ENCODE measurements around the gene ELL3.
A peak's percentile ranks its signal among the peaks of the same experiment; 100 is the strongest.

Gene ELL3

DNA sequence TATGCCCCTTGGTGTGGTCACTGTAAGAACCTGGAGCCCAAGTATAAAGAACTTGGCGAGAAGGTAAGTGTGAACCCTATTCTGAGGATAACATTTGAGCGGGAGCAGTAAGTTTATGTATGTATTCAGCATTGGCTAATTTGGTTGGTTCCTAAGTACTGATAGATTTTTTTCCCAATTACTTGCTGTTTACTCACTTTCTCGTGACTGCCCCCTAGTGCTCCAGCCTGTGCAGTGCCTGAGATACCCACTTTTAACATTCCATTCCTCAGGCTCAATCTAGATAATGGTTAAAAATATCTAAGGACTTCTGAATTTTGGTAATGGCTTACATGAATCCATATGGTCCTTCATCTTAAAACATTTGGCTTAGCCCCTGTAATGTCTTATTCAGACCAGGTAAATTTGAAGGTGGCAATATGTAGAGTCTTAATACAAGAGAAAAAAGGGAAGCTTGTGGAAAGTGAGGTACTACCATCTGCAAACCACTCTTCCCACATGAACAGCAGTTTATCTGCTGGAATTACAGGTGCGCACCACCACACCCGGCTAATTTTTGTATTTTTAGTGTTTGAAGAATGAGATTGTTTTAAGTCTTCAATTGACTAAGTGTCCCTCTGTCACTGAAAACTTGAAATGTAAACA, 7.1 kb downstream of the ELL3 start:
- H3K4me3 ChIP-seq (ENCODE audit: low read length) = no peak overlapping the region
- peak; percentile 65 for DNase-seq (ENCODE audit: low read depth)
- peak; percentile 90 for TF ChIP-seq CTCF (conservative IDR thresholded peaks at IDR 0.05; ENCODE audit: low read length)

DNA sequence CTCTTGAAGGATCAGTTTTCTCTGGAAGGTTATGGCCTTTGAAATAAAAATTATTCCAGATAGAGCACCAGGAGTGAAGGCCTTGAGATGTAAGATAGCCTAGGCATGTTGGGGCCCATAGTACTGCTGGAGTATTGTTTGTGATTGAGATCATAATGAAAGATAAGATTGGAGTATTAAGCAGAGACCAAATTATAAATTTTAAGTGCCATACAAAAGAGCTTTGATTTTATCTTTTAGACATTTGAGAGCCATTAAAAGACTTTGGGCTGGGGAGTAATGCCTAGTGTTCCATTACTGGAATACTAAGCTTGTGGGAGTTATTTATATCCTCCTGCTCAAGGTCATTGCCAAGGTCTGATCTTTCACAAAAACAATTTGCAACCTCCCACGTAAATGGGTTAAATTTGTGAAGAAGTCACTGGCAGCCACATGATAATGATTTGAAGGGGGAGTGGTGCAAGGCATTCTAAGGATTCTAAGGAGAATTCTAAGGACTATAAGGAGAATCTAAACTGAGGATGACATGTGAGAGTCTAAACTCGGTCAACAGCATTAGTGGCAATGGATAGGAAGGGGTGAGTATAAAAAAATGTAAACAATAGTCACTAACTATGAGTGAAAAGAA, 12.8 kb downstream of the ELL3 start:
- no peak for TF ChIP-seq CTCF (conservative IDR thresholded peaks at IDR 0.05; ENCODE audit: low read length)
- peak; percentile 49 for DNase-seq (ENCODE audit: low read depth)
- H3K4me3 ChIP-seq (ENCODE audit: low read length) = no peak overlapping the region

GRCh38 chr15:43762824-43763223, 13.9 kb downstream of the ELL3 start:
- peak; percentile 17 for DNase-seq (ENCODE audit: low read depth)
- H3K4me3 ChIP-seq (ENCODE audit: low read length) = no peak overlapping the region
- TF ChIP-seq CTCF (conservative IDR thresholded peaks at IDR 0.05; ENCODE audit: low read length) = no peak

DNA sequence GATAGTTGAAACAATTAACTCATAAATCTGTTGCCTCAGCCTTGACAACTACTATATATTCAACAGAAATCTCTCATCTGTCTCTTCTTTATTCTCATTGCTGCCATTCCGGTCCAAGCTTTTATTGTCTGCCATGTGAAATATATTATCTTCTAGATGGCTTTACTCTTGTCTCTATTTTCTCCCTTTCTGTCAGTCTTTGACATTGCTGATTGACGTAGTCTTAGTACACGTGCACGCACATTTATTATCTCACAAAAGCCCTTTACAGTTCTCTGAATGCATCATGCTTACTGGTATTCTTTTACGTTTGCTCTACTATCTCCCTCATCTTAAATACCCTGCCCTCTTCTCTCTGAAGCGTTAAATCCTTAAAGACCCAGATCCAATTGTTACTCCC, 24.9 kb downstream of the ELL3 start:
- DNase-seq (ENCODE audit: low read depth) = no peak
- TF ChIP-seq CTCF (conservative IDR thresholded peaks at IDR 0.05; ENCODE audit: low read length) = no peak
- no peak overlapping the region for H3K4me3 ChIP-seq (ENCODE audit: low read length)

- DNase-seq (ENCODE audit: low read depth) = no peak
- H3K4me3 ChIP-seq (ENCODE audit: low read length) = peak overlapping the region; percentile 26; the same call in 1 of the 2 replicates
- TF ChIP-seq CTCF (conservative IDR thresholded peaks at IDR 0.05; ENCODE audit: low read length) = no peak
Observed at GRCh38 chr15:43749690-43750345, 26.9 kb downstream of the ELL3 start.

DNA sequence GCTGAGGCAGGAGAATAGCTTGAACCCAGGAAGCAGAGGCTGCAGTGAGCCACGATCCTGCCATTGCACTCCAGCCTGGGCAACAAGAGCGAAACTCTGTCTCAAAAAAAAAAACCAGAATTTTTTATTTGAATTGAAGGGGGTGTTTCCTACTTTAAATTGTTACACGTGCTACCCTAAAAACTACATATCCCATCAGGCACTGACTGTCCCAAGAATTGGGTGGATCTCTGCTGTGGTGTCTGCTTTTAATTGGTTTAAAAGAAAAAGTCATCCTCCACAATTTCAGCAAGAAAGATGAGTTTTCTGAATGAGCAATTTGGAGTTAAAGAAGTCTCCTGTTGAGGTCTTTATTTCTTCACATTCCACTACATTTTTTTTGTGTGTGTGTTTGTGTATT, 28.4 kb downstream of the ELL3 start:
- peak; percentile 34 for DNase-seq (ENCODE audit: low read depth)
- no peak for TF ChIP-seq CTCF (conservative IDR thresholded peaks at IDR 0.05; ENCODE audit: low read length)
- peak overlapping the region; percentile 72 for H3K4me3 ChIP-seq (ENCODE audit: low read length)

- DNase-seq (ENCODE audit: low read depth) = peak; percentile 31
- peak overlapping the region; percentile 72 for H3K4me3 ChIP-seq (ENCODE audit: low read length)
Observed at GRCh38 chr15:43746903-43747309, 29.9 kb downstream of the ELL3 start.

DNA sequence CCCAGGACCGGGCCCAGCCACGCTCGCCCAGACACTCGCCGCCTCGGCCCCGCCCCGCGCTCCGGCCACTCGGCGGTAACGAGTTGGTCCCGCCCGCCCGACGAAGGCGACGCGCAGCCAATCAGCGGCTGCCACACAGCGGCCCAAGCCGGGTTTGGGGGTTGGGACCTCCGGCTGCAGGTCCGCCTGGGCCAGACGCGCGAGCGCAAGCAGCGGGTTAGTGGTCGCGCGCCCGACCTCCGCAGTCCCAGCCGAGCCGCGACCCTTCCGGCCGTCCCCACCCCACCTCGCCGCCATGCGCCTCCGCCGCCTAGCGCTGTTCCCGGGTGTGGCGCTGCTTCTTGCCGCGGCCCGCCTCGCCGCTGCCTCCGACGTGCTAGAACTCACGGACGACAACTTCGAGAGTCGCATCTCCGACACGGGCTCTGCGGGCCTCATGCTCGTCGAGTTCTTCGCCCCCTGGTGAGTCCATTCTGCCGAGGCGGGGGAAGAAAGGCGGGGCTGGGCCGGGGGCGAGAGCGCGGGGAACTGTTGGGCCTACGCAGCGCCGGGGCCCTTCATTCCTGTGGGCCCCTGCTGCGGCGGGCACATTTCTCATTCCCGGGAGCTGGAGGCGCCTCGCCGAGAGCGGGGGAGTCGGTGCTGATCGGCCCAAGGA, 30.4 kb downstream of the ELL3 start, which contains the start of gene PDIA3:
TSS of gene PDIA3 (plus strand) at position 194 of the 658 bp plus-strand sequence. CDS start at position 296, 102 bp downstream.
- peak within 1 kb of the TSS; percentile 72 for H3K4me3 ChIP-seq (ENCODE audit: low read length)
- DNase-seq (ENCODE audit: low read depth) = peak; percentile 87

All from AG10803 (cell line).